GM18858 (cell line): ENCODE measurements around the gene KLRG1.

Source experiments
- ATAC-seq: cut with Tn5 transposase; IDR thresholded peaks from one replicate; pipeline ENCODE4 v1.9.1; 2021; ENCODE audit not compliant: unreplicated experiment

Gene KLRG1

DNA sequence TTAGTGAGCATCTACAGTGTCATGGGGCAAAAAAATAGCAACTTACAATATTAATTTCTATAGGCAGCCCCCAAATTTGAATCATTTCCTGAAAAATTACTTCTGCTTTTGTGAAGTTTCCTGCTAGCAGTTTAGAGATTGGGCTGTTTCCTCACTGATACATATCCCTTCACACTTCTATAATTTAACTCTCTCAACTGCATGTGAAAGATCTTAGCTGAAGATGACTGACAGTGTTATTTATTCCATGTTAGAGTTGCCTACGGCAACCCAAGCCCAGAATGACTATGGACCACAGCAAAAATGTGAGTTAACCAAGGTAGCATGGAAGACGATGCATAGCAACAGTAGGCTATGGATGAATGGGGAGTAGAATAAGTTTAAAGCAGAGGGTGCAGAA, at the start of gene KLRG1:
Gene KLRG1, plus strand, starts transcription at position 134 of the 400 bp plus-strand sequence. Its CDS starts 90 bp downstream, at position 224.
- no peak for ATAC-seq

DNA sequence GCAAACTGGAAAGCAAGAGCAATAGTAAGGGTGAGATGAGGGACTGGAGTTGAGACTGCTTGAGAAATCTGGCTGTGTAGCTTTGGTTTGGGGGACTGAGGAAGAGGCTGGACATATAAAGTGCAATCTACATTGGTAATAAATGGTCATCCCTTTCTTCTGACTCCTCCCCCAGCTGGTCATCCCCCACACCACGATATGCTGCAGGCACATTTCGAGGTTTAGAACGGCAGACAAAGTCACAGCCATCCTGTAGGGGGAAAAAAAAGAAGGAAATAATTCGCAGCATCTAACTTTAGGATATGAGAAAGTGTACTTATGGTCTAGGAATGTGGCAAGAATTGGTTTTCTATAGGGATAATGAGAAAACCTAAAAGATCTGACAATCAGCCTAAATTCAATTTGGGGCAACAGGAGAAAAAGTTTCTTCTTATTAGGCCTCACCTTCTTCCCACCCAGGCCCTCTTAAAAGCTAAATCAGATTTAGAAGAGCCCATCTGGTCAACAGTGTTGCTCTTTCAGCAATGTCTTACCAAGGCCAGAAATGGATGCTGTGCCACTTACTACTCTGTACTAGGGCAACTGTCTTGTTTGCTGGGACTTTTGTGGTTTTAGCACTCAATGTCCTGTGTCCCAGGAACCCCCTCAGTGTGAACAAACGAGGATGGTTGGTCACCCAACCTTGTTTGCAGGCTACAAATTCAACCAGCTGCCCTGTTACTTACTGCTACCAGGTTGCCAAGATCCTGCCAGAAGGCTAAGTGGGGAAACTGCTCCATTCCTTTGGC, 47.5 kb upstream of the KLRG1 start:
- no peak for ATAC-seq

DNA sequence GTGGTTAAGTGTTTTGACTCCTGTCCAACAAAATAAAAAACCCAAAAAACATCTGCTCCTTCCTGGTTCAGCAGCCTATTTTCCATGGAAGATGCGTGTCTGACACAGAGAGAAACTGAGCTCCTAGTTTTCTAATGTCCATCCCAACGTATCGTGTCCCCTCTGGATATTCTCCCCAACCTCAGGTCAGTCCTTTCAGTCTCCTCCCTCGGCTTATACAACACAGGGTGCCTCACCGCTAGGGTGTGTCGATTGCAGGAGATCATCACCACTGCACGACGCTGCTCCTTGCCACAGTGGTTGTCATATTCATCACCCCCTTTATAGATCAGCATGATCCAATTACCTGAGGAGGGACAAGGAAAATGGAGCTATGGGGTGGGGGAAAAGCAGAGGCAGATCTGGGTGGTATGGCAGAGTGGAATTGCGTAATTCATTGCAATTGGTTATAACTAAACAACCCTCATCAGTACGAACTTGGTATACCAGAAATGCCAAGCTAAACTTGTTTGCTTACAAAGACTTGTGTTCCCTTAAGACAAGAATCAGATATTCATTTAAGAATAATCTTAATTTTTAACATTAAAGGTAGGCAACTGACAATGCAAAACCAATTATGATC, 45.7 kb upstream of the KLRG1 start:
- no peak for ATAC-seq

DNA sequence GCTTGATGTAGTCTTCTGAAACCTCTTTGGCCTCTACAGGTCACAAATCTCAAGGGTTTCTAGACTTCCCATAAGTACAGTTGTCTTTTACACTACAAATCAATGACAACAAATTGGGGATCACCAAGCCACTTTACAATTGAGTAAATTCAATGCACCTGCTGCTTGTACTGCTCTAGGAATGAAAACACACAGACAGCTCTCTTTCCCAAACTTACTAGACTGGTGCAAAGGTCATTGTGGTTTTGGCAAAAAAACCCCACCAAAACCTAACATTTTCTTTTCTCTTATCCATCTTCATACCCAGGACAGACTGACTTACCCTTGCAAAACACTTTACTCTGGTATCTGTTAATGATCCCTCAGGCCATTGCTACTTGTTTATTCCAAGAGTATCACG, 42.6 kb upstream of the KLRG1 start:
- no peak for ATAC-seq

DNA sequence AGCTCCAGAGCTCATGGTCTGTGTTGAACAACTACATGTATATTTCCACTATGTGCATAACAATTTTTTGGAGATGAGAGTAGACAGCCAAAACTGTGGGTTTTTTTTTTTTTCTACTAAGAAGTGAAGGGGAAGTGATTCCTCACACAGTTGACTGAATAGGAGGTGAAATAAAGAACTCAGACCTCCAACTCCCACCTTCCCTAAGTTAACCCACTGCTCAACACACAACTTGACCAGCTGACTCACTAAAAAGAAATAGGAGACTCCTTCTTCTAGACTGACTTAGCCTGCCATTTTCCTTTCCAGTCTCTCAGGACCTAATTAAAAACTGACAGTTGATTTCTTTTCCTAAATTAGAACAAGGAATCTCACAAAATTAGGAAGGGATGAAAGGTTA, 41.6 kb upstream of the KLRG1 start:
- no peak for ATAC-seq

DNA sequence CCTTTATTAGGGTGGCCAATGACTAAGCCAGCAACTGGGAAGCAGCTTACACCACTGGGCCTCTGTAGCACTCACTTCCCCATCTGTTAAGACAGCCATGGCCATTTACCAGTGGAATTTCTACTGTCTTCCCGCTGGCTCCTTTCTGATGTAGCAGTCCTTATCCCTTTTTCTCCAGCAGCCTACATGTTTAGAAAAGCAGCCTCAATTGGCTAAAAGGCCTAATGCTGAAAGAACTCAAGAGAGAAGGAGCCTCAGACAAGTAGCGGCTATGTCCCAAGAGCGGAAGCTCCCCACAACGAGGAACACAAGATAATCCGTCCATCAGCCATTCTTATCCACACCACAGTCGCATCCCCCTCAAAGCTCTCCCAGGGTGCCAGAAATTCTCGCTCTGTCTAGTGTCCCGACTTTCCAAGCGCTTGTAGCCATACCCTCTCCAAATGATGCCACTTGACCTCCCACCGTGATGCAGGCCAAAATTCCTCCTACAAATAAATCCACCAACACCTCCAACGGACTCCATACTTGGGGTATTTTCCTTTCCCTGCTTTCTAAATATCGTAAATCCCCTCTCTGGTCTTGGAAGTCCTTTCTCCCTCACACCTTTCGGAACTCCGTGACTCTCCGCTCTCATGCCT, 40.5 kb upstream of the KLRG1 start:
- ATAC-seq, result no peak

DNA sequence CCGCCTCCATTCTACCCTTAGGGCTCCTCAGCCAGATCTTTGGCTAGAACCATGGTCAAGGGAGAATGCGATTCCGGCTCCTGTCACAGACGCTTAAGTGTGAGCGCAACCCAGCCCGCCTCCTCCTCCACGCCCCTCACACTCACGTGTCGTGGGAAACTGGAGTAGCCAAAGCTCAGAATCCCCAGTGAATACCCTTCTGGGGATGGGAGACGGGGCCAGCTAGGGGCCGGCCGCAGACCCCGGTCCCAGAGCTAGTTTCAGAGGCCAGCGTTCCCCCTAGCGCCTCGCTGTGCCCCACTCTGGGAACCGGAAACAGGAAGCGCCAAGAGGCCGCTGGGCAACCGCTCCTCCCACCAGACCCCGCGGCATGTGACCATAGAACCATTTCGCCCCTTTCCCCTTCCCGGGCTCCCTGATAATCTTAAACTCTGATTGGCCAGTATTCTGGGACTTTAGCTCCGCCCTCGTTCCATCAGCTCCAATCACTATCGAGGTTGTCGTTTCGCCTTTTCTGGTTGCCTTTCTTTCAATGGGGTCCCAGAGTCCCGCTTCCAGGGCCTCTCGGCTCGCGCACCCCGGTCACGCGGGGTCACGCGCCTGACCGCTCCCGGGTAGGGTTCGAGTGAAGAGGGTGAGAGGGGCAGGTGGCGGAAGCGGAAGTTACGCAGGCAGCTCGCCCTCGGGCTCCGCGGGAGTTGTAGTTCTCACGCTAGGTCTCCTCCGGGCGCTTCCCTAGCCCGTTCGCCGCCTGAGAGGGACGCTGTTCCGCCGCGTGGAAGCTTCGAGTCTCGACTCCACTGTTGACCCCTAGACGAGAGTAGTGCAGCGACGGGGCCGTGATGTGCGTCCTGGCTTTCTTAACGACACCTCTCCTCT, 39.8 kb upstream of the KLRG1 start, which contains the start of gene M6PR:
Gene M6PR, minus strand, starts transcription at position 304 of the 879 bp plus-strand sequence. CDS start 3,241 bp downstream, outside the sequence.
- peak; percentile 69 for ATAC-seq

DNA sequence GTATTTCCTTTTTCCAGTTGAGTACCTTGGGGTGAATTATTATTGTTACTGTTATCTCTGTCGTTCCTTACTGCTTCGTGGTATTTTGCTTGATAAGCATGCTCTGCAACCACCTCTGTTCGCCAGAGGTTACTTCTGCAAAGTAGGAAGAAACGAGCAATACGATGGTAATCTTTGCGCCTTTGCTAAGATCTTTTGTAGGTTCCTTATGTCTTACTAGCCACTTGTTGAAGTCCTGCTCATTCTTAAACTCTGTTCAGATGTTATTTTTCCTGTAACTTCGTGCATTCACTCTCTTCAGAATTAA, 39.2 kb upstream of the KLRG1 start:
- ATAC-seq, result no peak

DNA sequence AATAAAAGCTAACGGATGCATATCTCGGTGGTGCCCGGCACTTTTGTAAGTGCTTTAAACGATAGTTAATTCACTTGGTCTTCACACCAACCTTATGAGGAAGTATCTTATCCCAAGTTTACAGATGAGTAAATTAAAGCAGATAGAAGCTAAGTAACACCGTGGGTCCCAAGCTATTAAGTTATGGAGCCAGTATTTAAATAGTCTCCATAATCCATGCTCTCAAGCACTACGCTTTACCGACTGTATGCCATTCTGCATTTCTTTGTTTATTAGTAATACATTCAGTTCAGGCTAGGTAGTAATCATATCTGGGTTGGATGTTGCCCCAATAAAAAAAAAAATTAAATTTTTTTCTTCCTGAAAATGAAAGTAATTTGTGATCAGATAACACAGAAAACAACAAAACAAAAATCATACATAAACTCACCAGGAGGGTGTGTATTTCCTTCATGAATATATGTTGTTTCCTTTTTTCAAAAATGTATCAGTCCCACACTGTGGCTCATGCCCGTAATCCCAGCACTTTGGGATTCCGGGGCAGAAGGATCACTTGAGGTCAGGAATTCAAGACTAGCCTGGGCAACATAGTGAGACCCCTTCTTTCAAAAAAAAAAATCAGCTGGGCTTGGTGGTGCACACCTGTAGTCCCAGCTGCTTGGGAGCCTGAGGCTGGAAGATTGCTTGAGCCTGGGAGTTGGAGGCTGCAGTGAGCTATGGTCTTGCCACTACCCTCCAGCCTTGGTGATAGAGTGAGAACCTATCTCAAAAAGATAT, 38.5 kb upstream of the KLRG1 start:
- no peak for ATAC-seq

DNA sequence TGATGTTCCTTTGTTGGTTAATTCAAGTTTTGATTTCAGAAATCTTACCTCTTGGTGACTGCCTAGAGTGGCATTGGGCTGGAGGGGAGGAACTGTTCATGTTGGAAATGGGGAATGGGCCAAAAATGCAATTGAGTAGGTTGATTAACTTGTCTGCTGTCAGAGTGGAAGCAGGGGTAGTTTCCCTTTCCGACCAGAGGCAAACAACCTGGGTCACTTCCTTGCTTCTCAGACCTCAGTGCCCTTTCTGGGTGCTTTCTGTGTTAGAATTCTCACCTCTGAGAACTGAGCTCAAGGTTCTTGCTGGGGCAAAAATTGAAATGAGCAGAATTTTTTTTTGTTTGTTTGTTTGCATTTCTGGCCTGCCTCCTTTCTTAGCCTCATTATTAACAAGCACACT, 37.6 kb upstream of the KLRG1 start:
- ATAC-seq, result no peak

DNA sequence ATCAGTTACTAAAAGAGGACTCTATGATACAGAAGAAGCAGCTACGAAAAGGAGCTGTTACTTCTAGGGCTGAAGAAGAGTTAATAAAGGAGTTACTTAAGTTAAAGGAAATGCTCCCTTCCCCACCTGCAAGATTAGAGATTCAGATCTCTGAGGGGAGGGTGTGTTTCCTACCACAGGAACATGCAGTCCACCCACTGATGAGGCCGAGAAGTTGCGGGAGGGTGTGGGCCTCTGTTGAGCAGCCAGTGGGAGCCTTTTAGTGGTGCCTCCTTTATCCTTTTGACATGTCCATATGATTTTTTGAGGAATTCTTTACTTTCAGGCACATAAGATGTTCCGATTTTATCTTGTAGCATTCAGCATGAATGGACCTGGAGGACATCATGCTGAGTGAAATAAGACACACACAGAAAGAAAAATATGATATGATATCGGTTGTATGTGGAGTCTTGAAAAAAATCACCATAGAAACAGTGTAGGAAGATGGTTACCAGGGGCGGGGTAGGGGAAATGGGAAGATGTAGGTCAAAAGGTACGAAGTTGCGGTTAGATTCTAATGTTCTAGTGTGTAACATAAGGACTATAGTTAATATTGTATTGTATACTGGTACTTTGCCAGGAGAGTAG, 35.5 kb upstream of the KLRG1 start:
- ATAC-seq, result no peak

DNA sequence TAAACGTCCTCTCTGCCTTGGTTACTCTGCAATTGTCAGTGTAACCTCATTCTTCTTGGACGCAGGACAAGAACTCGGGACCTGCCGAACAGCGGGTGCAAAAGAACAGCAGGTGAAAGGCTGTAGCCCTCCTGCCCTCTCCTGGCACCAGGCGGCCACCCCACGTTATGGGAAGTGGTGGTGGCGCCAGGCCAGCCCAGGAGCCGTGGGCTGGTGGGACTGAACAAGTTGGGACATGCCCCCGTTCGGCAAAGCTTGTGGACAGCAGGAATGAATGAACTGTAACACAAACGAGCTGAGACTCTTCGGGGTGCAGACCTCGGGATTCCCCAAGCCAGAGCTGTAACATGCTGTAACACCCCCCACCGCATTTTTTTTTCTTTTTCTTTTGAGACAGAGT, 33.3 kb upstream of the KLRG1 start:
- ATAC-seq, result no peak

DNA sequence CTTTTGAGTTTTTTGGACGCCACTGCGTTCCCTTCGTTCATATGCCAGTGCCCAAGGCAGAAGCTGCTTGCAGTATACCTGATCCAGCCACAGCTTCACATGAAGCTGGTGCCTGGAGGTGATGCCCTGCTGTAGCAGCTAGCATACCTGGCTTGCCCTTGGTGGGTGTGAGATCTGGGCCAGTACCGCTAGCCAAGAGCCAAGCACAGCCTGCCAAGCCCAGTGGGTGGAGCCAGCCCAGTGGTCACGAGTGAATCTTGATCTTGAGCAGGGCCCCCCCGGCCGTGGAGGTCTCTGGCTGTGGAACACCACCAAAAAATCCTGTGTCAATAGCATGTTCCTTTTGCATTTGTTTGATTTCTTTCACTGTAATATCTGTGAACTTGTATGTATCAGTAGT, 32.6 kb upstream of the KLRG1 start:
- no peak for ATAC-seq

DNA sequence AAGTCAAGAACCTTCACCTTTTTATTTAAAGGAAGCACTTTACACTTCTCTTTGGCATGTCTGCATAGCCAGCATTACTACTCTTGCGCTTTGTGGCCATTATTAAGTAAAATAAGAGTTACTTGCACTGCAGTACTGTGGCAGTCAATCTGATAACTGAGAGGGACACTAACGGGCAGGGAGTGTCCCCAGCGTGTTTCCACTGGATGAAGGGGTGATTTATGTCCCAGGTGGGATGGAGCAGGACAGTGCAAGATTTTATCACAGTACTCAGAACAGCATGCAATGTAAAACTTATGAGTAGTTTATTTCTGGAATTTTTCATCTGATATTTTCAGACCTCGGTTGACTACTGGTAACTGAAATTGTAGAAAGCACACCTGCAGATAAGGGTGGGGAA, 31.8 kb upstream of the KLRG1 start:
- no peak for ATAC-seq

DNA sequence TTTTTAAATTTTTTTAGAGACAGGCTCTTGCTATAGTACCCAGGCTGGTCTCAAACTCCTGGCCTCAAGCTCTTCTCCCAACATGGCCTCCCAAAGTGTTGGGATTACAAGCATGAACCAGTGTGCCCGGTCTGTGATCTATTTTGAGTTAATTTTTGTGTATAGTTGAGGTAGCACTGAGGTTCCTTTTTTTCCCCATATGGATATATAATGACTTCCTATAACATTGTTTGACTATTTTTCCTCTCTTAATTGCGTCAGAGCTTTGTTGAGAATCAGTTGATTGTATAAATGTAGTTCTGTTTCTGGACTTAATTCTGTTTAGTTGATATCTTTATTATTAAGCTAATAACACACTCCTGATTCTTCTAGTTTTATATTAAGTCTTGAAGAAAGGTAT, 31.3 kb upstream of the KLRG1 start:
- no peak for ATAC-seq

DNA sequence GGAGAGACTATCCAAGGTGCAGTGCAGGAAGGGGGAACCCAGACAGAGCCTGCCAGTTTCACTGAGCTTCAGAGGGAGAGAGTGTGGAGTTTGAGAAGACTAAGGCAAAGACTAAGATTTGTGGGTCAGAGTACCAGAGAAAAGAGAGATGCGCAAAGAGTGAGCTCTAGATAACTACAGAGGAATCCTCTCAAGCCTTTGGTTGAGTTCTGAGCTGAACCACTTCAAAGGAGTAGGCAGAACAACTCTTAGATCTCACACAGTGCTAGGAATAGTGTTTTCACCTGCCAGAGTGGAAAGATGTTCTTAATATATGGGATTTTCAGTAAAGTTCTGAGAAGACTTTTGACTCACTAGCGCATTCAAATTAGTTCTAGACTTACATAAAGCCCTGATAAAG, 29.2 kb upstream of the KLRG1 start:
- ATAC-seq, result no peak

DNA sequence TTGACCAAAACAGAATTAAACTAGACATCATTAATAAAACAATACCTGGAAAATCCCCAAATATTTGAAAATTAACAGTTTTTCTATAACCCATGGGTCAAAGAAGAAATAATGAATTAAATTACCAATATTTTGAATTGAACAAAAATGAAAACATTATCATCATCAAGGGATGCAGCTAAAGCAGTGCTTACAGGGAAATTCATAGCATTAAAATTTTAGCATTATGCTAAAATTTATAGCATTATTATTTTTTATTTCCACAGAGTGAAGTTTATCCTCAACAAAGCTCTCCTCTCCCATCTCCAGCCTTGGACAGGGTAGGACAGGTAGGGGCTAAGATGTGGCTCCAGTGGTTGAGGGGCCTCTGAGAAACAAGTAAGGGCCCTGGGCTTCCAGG, 20.6 kb upstream of the KLRG1 start:
- ATAC-seq, result no peak

DNA sequence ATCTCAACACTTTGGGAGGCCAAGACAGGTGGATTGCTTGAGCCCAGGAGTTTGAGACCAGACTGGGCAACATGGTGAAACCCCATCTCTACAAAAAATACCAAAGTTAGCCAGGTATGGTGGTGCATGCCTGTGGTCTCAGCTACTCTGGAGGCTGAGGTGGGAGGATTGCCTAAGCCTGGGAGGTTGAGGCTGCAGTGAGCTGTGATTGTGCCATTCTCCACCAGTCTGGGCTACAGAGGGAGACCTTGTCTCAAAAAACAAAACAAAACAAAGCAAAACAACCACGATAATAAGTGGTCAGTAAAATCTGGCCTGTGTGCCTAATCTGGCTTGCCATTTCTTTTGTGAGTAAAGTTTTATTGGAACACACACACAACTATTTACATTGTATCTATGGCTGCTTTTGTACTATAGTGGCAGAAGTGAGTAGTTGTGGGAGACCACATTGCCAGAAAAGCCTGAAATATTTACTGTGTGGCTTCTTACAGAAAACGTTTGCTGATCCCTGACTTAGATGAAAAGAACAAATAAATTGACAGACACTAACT, 19.4 kb upstream of the KLRG1 start:
- no peak for ATAC-seq

DNA sequence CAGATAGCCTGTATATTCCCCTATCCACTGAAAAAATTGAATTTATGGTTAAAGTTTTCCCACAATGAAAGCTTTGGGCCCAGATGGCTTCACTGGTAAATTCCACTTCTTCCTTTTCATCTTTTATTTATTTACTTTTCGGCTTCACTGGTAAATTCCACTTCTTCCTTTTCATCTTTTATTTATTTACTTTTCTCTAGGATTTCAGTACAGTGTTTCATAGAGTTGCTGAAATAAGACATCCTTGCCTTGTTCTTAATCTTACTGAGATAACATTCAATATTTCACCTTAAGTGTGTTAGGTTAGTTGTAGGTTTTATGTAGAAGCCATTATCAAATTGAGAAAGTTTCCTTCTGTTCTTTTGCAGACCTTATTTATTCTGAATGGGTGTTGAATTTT, 18.9 kb upstream of the KLRG1 start:
- no peak for ATAC-seq

DNA sequence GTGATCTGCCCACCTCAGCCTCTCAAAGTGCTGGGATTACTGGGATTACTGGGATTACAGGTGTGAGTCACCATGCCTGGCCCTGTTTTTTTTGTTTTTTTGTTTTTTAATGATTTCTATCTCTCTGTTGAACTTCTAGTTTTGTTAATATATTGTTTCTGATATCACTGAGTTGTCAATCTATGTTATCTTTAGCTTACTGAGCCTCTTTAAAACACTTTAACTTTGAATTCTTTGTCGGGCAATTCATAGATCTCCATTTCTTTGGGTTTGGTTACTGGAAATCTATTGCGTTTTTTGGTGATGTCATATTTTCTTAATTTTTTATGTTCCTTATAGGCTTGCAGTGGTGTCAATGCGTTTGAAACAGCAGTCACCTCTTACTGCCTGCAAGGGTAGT, 9.2 kb upstream of the KLRG1 start:
- no peak for ATAC-seq
